Adrenal gland (tissue), 5 donors: ENCODE results near the gene DNA2.

Source experiments
- CTCF ChIP-seq, 6 experiments: fragments of 450-650 bp in 4 of 6; fragments of 200-600 bp in 2 of 6; sonication (generic) in 1 of 6; IDR thresholded peaks; 1 replicate in 5 of 6; 2 replicates in 1 of 6; pipeline versions ENCODE4 v1.5.1 to v1.8.0; 2016 to 2021; ENCODE audit warnings: antibody characterized with exemption in 6 of 6, mild to moderate bottlenecking in 2 of 6, moderate library complexity in 1 of 6
- POLR2A ChIP-seq, 2 donors: fragments of 450-650 bp; IDR thresholded peaks; one replicate each; pipeline ENCODE4 v1.6.1; 2017; ENCODE audit warnings: antibody characterized with exemption in 2 of 2, mild to moderate bottlenecking in 2 of 2, moderate library complexity in 1 of 2
- donor health status: DM: no; HTN: no; CAD: no.

DNA sequence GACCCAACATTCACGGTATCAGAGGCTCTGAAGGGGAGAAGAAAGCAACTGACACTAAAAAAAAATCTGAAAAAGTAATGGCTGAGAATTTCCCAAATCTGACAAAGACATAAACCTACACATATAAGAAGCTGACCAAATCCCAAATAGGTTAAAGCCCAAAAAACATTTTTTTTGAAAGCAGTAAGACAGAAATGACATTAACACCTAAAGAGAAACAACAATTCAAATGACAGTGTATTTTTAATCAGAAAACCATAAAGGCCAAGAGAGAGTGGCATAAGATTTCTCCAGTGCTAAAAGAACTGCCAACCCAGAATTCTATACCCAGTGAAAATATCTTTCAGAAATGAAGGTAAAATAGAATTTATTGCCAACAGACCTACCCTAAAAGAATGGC, 100.2 kb downstream of the DNA2 start:
- no peak for TF ChIP-seq CTCF (IDR thresholded peaks at IDR 0.05)
- no peak for TF ChIP-seq POLR2A (IDR thresholded peaks at IDR 0.05)
